ENCODE results near the gene CAMTA2. TPM values are rescaled to one million over a fixed set of nuclear protein-coding genes. Genes with fewer than 3 reads are reported as not detected.

The CAMTA2 gene
- total and polyA plus RNA-seq, 9 of the 15 experiments (the other 6 are each of a cell fraction or from before 2014, with no cell fraction given), result 0.24 to 25.1 (median 6.3) TPM

DNA sequence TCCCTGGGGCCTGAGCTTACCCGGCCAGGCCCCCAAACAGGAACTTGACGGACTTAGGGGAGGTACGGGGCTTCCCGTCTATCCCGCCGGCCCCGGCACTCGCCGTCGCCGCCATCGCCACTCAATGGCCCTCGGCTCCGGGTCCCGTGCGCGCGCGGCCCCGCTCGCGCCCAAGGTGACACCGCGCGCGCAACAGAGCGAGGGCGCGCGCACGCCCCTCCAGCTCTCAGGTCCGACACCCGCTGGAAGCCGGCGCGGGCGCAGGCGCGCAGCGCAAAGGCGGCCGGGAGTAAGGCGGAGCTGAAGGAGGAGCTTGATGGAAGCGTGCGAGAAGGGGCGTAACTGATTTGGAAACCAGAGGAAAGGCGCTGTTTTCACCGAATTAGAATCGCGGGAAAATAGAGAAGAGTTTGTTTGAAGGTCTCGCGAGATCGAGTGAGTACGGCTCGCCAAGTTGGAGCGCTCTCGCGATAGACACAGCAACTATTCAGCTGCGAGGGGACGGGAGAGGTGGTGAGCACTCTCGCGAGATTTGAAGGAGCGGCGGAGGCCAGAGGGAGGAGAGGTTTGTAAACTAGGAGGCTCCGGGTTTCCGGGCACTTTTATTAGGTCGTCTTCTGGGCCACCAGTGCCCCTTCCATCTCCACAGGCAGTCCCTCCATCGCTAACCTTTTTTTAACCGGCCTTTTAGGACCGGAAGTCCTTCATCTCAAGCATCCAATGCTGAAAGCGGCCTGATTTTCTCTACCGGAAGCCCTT, 47.5 kb downstream of the CAMTA2 start, which contains the start of the genes RNF167 and SLC25A11 (continued):
- TF ChIP-seq, protein P1, sequence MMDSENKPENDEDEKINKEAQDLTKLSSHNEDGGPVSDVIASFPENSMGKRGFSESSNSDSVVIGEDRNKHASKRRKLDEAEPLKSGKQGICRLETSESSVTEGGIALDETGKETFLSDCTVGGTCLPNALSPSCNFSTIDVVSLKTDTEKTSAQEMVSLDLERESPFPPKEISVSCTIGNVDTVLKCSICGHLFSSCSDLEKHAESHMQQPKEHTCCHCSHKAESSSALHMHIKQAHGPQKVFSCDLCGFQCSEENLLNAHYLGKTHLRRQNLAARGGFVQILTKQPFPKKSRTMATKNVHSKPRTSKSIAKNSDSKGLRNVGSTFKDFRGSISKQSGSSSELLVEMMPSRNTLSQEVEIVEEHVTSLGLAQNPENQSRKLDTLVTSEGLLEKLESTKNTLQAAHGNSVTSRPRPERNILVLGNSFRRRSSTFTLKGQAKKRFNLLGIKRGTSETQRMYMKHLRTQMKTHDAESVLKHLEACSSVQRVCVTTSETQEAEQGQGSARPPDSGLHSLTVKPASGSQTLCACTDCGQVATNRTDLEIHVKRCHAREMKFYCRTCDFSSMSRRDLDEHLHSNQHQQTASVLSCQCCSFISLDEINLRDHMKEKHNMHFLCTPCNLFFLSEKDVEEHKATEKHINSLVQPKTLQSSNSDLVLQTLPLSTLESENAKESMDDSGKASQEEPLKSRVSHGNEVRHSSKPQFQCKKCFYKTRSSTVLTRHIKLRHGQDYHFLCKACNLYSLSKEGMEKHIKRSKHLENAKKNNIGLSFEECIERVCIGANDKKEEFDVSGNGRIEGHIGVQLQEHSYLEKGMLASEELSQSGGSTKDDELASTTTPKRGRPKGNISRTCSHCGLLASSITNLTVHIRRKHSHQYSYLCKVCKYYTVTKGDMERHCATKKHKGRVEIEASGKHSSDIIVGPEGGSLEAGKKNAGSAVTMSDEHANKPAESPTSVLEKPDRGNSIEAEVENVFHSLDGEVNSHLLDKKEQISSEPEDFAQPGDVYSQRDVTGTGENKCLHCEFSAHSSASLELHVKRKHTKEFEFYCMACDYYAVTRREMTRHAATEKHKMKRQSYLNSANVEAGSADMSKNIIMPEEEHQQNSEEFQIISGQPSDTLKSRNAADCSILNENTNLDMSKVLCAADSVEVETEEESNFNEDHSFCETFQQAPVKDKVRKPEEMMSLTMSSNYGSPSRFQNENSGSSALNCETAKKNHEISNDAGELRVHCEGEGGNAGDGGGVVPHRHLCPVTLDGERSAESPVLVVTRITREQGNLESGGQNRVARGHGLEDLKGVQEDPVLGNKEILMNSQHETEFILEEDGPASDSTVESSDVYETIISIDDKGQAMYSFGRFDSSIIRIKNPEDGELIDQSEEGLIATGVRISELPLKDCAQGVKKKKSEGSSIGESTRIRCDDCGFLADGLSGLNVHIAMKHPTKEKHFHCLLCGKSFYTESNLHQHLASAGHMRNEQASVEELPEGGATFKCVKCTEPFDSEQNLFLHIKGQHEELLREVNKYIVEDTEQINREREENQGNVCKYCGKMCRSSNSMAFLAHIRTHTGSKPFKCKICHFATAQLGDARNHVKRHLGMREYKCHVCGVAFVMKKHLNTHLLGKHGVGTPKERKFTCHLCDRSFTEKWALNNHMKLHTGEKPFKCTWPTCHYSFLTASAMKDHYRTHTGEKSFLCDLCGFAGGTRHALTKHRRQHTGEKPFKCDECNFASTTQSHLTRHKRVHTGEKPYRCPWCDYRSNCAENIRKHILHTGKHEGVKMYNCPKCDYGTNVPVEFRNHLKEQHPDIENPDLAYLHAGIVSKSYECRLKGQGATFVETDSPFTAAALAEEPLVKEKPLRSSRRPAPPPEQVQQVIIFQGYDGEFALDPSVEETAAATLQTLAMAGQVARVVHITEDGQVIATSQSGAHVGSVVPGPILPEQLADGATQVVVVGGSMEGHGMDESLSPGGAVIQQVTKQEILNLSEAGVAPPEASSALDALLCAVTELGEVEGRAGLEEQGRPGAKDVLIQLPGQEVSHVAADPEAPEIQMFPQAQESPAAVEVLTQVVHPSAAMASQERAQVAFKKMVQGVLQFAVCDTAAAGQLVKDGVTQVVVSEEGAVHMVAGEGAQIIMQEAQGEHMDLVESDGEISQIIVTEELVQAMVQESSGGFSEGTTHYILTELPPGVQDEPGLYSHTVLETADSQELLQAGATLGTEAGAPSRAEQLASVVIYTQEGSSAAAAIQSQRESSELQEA (IDR thresholded peaks at IDR 0.05; ENCODE audit: low read depth), result no peak
- TF ChIP-seq, protein P2, sequence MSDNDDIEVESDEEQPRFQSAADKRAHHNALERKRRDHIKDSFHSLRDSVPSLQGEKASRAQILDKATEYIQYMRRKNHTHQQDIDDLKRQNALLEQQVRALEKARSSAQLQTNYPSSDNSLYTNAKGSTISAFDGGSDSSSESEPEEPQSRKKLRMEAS (CRISPR knock-in tag; IDR thresholded peaks at IDR 0.05), result peak; percentile 52
- TF ChIP-seq, protein P3, sequence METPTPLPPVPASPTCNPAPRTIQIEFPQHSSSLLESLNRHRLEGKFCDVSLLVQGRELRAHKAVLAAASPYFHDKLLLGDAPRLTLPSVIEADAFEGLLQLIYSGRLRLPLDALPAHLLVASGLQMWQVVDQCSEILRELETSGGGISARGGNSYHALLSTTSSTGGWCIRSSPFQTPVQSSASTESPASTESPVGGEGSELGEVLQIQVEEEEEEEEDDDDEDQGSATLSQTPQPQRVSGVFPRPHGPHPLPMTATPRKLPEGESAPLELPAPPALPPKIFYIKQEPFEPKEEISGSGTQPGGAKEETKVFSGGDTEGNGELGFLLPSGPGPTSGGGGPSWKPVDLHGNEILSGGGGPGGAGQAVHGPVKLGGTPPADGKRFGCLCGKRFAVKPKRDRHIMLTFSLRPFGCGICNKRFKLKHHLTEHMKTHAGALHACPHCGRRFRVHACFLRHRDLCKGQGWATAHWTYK (CRISPR knock-in tag; IDR thresholded peaks at IDR 0.05), result no peak
- TF ChIP-seq ZNF263 (CRISPR knock-in tag; IDR thresholded peaks at IDR 0.05; ENCODE audit: borderline replicate concordance) (no peak), TEAD2 (tag; IDR thresholded peaks at IDR 0.05) (no peak), NCOA4 (IDR thresholded peaks at IDR 0.05; ENCODE audit: partially characterized antibody) (no peak), ZNF184 (CRISPR knock-in tag; IDR thresholded peaks at IDR 0.05) (no peak), HNRNPUL1 (IDR thresholded peaks at IDR 0.05; ENCODE audit: low read length) (no peak), TRIM28 (IDR thresholded peaks at IDR 0.05) (no peak), NR2C2 (CRISPR knock-in tag; IDR thresholded peaks at IDR 0.05) (no peak), NR2C2 (tag; IDR thresholded peaks at IDR 0.05) (peak; percentile 62; the same call in 1 of the 2 replicates), FOXK2 (conservative IDR thresholded peaks at IDR 0.05 in 1 of 2, IDR thresholded peaks at IDR 0.05 in 1 of 2; ENCODE audit: low read depth in 2 of 2) (peak in 1 of 2 experiments; percentile 43; a peak in 1 of 4 replicates), FOXK1 (CRISPR knock-in tag; IDR thresholded peaks at IDR 0.05; ENCODE audit: borderline replicate concordance) (no peak), ZNF140 (CRISPR knock-in tag; IDR thresholded peaks at IDR 0.05) (no peak), SMC3 (conservative IDR thresholded peaks at IDR 0.05; ENCODE audit: insufficient read depth, low read depth, low read length) (no peak), U2AF2 (optimal IDR thresholded peaks at IDR 0.05; ENCODE audit: low read depth, low read length) (no peak)
- TF ChIP-seq, protein P4, sequence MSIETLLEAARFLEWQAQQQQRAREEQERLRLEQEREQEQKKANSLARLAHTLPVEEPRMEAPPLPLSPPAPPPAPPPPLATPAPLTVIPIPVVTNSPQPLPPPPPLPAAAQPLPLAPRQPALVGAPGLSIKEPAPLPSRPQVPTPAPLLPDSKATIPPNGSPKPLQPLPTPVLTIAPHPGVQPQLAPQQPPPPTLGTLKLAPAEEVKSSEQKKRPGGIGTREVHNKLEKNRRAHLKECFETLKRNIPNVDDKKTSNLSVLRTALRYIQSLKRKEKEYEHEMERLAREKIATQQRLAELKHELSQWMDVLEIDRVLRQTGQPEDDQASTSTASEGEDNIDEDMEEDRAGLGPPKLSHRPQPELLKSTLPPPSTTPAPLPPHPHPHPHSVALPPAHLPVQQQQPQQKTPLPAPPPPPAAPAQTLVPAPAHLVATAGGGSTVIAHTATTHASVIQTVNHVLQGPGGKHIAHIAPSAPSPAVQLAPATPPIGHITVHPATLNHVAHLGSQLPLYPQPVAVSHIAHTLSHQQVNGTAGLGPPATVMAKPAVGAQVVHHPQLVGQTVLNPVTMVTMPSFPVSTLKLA (conservative IDR thresholded peaks at IDR 0.05), result peak in 1 of 2 experiments; percentile 47; a peak in 3 of 4 replicates
